Skin of body (tissue), 2 donors: ENCODE results near the gene APLP2. TPM values are rescaled to one million over a fixed set of nuclear protein-coding genes. Genes with fewer than 3 reads are reported as not detected.
"Not testable (repeated sequence)": the region's sequence is repeated elsewhere in the genome, so short reads cannot be mapped to it uniquely, and the experiment has no call there.

Experiments
- DNase-seq: peaks from one replicate; lab custom pipeline; 2025; lab: John Stamatoyannopoulos, UW
- total RNA-seq: library from RNA; depleted of rRNA; stranded (reverse); fragments of >200 nt; gene quantifications from one replicate; pipeline ENCODE4 v1.2.3, GENCODE V29; 2014

APLP2 gene
- total RNA-seq: 186 TPM

- peak; percentile 94 for DNase-seq
Measured at GRCh38 chr11:130069659-130070108, at the start of gene APLP2. Gene APLP2, plus strand, starts transcription at chr11:130069894. Its CDS starts 84 bp downstream, at chr11:130069978.

GRCh38 chr11:130020323-130020722 is 49.4 kb upstream of the APLP2 start:
- no peak for DNase-seq

- not testable (repeated sequence) for DNase-seq
Measured at GRCh38 chr11:130021606-130022005, 48.1 kb upstream of the APLP2 start.

GRCh38 chr11:130022799-130023198 is 46.9 kb upstream of the APLP2 start:
- DNase-seq: no peak

GRCh38 chr11:130023204-130023603 is 46.5 kb upstream of the APLP2 start:
- no peak for DNase-seq

- no peak for DNase-seq
Measured at GRCh38 chr11:130024361-130024760, 45.3 kb upstream of the APLP2 start.

GRCh38 chr11:130025371-130025770 is 44.3 kb upstream of the APLP2 start:
- no peak for DNase-seq

GRCh38 chr11:130029137-130029536 is 40.6 kb upstream of the APLP2 start:
- DNase-seq: no peak

- no peak for DNase-seq
Measured at GRCh38 chr11:130031056-130031455, 38.6 kb upstream of the APLP2 start.

GRCh38 chr11:130031945-130032344 is 37.7 kb upstream of the APLP2 start:
- no peak for DNase-seq

GRCh38 chr11:130032931-130033330 is 36.8 kb upstream of the APLP2 start:
- DNase-seq: no peak

GRCh38 chr11:130034236-130034635 is 35.5 kb upstream of the APLP2 start:
- no peak for DNase-seq

- no peak for DNase-seq
Measured at GRCh38 chr11:130037058-130037457, 32.6 kb upstream of the APLP2 start.

GRCh38 chr11:130037881-130038585 is 31.7 kb upstream of the APLP2 start:
- DNase-seq: no peak

GRCh38 chr11:130040281-130040940 is 29.3 kb upstream of the APLP2 start:
- no peak for DNase-seq

GRCh38 chr11:130042093-130042591 is 27.6 kb upstream of the APLP2 start:
- DNase-seq: no peak

GRCh38 chr11:130043575-130043974 is 26.1 kb upstream of the APLP2 start:
- DNase-seq: no peak

GRCh38 chr11:130047141-130047540 is 22.6 kb upstream of the APLP2 start:
- DNase-seq: no peak

GRCh38 chr11:130049328-130049771 is 20.3 kb upstream of the APLP2 start:
- no peak for DNase-seq

- DNase-seq: no peak
Measured at GRCh38 chr11:130050257-130050656, 19.4 kb upstream of the APLP2 start.

GRCh38 chr11:130051082-130051481 is 18.6 kb upstream of the APLP2 start:
- DNase-seq: no peak

- DNase-seq: peak; percentile 77
Measured at GRCh38 chr11:130052567-130052966, 17.1 kb upstream of the APLP2 start.

- DNase-seq: no peak
Measured at GRCh38 chr11:130054966-130055365, 14.7 kb upstream of the APLP2 start.
